B cell (primary cell): ENCODE data around the gene KRTAP10-3. TPM values are rescaled to one million over a fixed set of nuclear protein-coding genes. Genes with fewer than 3 reads are reported as not detected.

Experiments used
- ATAC-seq: fragments of 200-7000 bp; cut with Tn5 transposase; one replicate; pipeline ENCODE4 v1.10.0; 2021; ENCODE audit warnings: low read depth, mild to moderate bottlenecking, moderate number of reproducible peaks, moderate library complexity
- CTCF ChIA-PET: fragments of 350-600 bp; sonication (Branson Sonifier 250); formaldehyde crosslinking; loops from one replicate; lab custom pipeline; 2021; ENCODE audit warnings: antibody characterized with exemption, inconsistent platforms; lab: Charles Lee
- POLR2A ChIA-PET: fragments of 350-600 bp; sonication (Branson Sonifier 250); formaldehyde crosslinking; loops from one replicate; lab custom pipeline; 2021; ENCODE audit warnings: antibody characterized with exemption; lab: Charles Lee
- DNase-seq: peaks from one replicate; pipeline ENCODE4 v3.0.0; 2013
- H2AFZ ChIP-seq: 2 replicates; pipeline ENCODE4 v1.6.1; 2012; ENCODE audit warnings: mild to moderate bottlenecking, low read depth, low read length; ENCODE audit not compliant: insufficient read depth, poor library complexity, severe bottlenecking
- H3K27ac ChIP-seq, 2 donors: 1 replicate in 1 of 2; 2 replicates in 1 of 2; pipeline ENCODE4 v1.5.1; 2012 to 2013; ENCODE audit warnings: low read length in 2 of 2, mild to moderate bottlenecking in 2 of 2, moderate library complexity in 1 of 2
- H3K27me3 ChIP-seq, 4 experiments: fragments of 200-600 bp in 1 of 4; sonication (generic) in 1 of 4; replicated peaks in 1 of 4; 1 replicate in 2 of 4; 2 replicates in 2 of 4; pipeline versions ENCODE4 v1.6.1 to v1.7.0; 2013 to 2016; ENCODE audit warnings: low read length in 3 of 4, mild to moderate bottlenecking in 2 of 4, mixed read lengths in 1 of 4, moderate library complexity in 1 of 4; ENCODE audit not compliant: insufficient read depth in 4 of 4, control insufficient read depth in 3 of 4; ENCODE audit errors: control extremely low read depth in 1 of 4
- H3K36me3 ChIP-seq, 2 experiments: replicated peaks in 1 of 2; 1 replicate in 1 of 2; 2 replicates in 1 of 2; pipeline versions ENCODE4 v1.6.1 to v1.7.1; 2013; ENCODE audit warnings: low read length in 1 of 2; ENCODE audit not compliant: insufficient read depth in 2 of 2, control insufficient read depth in 1 of 2; ENCODE audit errors: control extremely low read depth in 1 of 2, extremely low read depth in 1 of 2
- H3K4me1 ChIP-seq, 2 donors: fragments of 200-600 bp in 1 of 2; sonication (generic) in 1 of 2; 1 replicate in 1 of 2; 2 replicates in 1 of 2; pipeline versions ENCODE4 v1.5.1 to v1.6.1; 2013 to 2017; ENCODE audit warnings: low read length in 2 of 2; ENCODE audit not compliant: control insufficient read depth in 2 of 2, insufficient read depth in 2 of 2
- H3K4me2 ChIP-seq: replicated peaks from 2 replicates; pipeline ENCODE3; 2012; ENCODE audit warnings: mild to moderate bottlenecking, low read depth, low read length; ENCODE audit not compliant: poor library complexity, severe bottlenecking
- H3K4me3 ChIP-seq, 5 experiments: fragments of 200-600 bp in 1 of 5; sonication (generic) in 1 of 5; 1 replicate in 3 of 5; 2 replicates in 2 of 5; pipeline versions ENCODE4 v1.5.1 to v1.7.0; 2011 to 2016; ENCODE audit warnings: low read length in 4 of 5, mild to moderate bottlenecking in 4 of 5, low read depth in 2 of 5, control low read depth in 1 of 5, moderate library complexity in 1 of 5; ENCODE audit not compliant: insufficient read depth in 1 of 5; ENCODE audit errors: control extremely low read depth in 1 of 5, extremely low read depth in 1 of 5
- H3K79me2 ChIP-seq: fragments of 200-600 bp; sonication (generic); one replicate; pipeline ENCODE4 v1.6.0; 2016; ENCODE audit warnings: low read length; ENCODE audit not compliant: control insufficient read depth, insufficient read depth
- H3K9ac ChIP-seq: fragments of 200-600 bp; sonication (generic); 2 replicates; pipeline ENCODE4 v1.6.1; 2017; ENCODE audit warnings: mild to moderate bottlenecking, low read length, moderate library complexity
- H3K9me3 ChIP-seq, 3 donors: one replicate each; pipeline versions ENCODE4 v1.6.1 to v1.7.1; 2013; ENCODE audit warnings: low read length in 2 of 3; ENCODE audit not compliant: control insufficient read depth in 2 of 3, insufficient read depth in 1 of 3; ENCODE audit errors: control extremely low read depth in 1 of 3
- H4K20me1 ChIP-seq: 2 replicates; pipeline ENCODE4 v1.6.0; 2012; ENCODE audit warnings: mild to moderate bottlenecking, low read length; ENCODE audit not compliant: insufficient read depth, control insufficient read depth, poor library complexity, severe bottlenecking
- H3K27ac Mint-ChIP-seq: one replicate; pipeline ENCODE4 v1.8.0; 2021; ENCODE audit warnings: mixed read lengths
- H3K27me3 Mint-ChIP-seq: one replicate; pipeline ENCODE4 v1.8.0; 2021; ENCODE audit warnings: mixed read lengths
- H3K4me1 Mint-ChIP-seq: one replicate; pipeline ENCODE4 v1.8.0; 2021; ENCODE audit warnings: mixed read lengths
- H3K4me3 Mint-ChIP-seq: one replicate; pipeline ENCODE4 v1.8.0; 2021; ENCODE audit warnings: mixed read lengths
- H3K9me3 Mint-ChIP-seq: one replicate; pipeline ENCODE4 v1.8.0; 2022; ENCODE audit warnings: mixed read lengths; ENCODE audit not compliant: insufficient read depth
- EZH2 ChIP-seq: IDR thresholded peaks from 2 replicates; pipeline ENCODE4 v1.6.1; 2012; ENCODE audit warnings: borderline replicate concordance, low read depth, mild to moderate bottlenecking, moderate library complexity, low read length; ENCODE audit not compliant: insufficient read depth, poor library complexity, severe bottlenecking
- WGBS: methylation state at CpG from one replicate; pipeline ENCODE4 v1.1.5; 2013; ENCODE audit warnings: missing lambda C conversion rate; ENCODE audit not compliant: insufficient coverage; 5-methylcytosine and 5-hydroxymethylcytosine counted together
- intact Hi-C: fragments of 100-400 bp; cut with micrococcal nuclease; formaldehyde crosslinking; loops from one replicate; pipeline ENCODE4 v1.10.0; 2022
- polyA plus RNA-seq: library from polyadenylated mRNA; depleted of rRNA; stranded (reverse); fragments of >200 nt; gene quantifications from 2 replicates; pipeline ENCODE4 v1.2.3, GENCODE V29; 2012
- total RNA-seq, 2 donors: library from RNA; stranded (reverse); fragments of 120-200 nt in 1 of 2; gene quantifications; 1 replicate in 1 of 2; 2 replicates in 1 of 2; pipeline versions ENCODE4 v1.2.3 to v1.2.4, GENCODE V29; 2013 to 2022
- TF ChIP-seq, protein P1 (sequence below): fragments of 200-600 bp; IDR thresholded peaks from one replicate; pipeline ENCODE4 v1.8.0; 2022; ENCODE audit warnings: antibody characterized with exemption, mild to moderate bottlenecking

KRTAP10-3 gene
- total and polyA plus RNA-seq, 2 donors (not counting 1 experiment from before 2014, with no cell fraction given) = 0.40 TPM; not detected in 1

DNA sequence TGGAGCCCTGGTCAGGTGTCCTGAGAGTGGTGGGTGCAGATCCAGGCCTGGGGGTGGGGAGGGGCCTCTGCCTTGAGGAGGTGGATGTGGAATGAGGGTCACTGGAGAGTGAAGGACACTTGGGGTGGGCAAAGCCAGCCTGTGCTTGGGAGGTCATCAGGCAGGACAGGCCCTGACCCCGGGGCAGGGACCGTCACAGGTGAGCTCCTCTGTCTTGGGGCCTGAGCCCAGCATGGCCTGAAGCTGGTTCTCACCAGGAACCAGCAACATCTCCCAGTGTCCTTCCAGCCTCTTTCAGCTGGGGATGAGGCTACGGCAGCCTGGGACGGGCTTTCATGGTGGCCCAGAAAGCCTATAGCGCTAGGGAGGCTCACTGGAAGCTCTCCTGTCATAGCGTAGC is 6.5 kb downstream of the KRTAP10-3 start:
- no peak for ATAC-seq
- Mint-ChIP-seq H3K27ac (no peak overlapping the region), H3K9me3 (peaks cover under 1% of the 10 kb centered on the region), H3K4me3 (no peak overlapping the region), H3K4me1 (peaks cover 14% of the 10 kb centered on the region), H3K27me3 (peaks cover 61% of the 10 kb centered on the region)
- Histone ChIP-seq H3K27ac (no peak overlapping the region), H3K4me3 (no peak overlapping the region), H3K4me1 (peaks cover 5 to 14% of the 10 kb centered on the region in 2 donors), H4K20me1 (no peaks in the 10 kb centered on the region), H2AFZ (no peak overlapping the region), H3K4me2 (no peak overlapping the region), H3K27me3 (peaks cover 0 to 25% (median 3%) of the 10 kb centered on the region in 4 experiments), H3K36me3 (no peaks in the 10 kb centered on the region), H3K79me2 (no peaks in the 10 kb centered on the region), H3K9ac (no peak overlapping the region), H3K9me3 (peaks cover 0 to 21% (median 2%) of the 10 kb centered on the region in 3 donors)
- intact Hi-C loops = no loop called here
- ChIA-PET CTCF (no interaction called here), POLR2A (no interaction called here)
- DNase-seq = no peak
- WGBS = 95% methylated on average over 6 of the region's 6 CpGs
- TF ChIP-seq, protein P1, sequence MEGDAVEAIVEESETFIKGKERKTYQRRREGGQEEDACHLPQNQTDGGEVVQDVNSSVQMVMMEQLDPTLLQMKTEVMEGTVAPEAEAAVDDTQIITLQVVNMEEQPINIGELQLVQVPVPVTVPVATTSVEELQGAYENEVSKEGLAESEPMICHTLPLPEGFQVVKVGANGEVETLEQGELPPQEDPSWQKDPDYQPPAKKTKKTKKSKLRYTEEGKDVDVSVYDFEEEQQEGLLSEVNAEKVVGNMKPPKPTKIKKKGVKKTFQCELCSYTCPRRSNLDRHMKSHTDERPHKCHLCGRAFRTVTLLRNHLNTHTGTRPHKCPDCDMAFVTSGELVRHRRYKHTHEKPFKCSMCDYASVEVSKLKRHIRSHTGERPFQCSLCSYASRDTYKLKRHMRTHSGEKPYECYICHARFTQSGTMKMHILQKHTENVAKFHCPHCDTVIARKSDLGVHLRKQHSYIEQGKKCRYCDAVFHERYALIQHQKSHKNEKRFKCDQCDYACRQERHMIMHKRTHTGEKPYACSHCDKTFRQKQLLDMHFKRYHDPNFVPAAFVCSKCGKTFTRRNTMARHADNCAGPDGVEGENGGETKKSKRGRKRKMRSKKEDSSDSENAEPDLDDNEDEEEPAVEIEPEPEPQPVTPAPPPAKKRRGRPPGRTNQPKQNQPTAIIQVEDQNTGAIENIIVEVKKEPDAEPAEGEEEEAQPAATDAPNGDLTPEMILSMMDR = no peak
- no peak for TF ChIP-seq EZH2

DNA sequence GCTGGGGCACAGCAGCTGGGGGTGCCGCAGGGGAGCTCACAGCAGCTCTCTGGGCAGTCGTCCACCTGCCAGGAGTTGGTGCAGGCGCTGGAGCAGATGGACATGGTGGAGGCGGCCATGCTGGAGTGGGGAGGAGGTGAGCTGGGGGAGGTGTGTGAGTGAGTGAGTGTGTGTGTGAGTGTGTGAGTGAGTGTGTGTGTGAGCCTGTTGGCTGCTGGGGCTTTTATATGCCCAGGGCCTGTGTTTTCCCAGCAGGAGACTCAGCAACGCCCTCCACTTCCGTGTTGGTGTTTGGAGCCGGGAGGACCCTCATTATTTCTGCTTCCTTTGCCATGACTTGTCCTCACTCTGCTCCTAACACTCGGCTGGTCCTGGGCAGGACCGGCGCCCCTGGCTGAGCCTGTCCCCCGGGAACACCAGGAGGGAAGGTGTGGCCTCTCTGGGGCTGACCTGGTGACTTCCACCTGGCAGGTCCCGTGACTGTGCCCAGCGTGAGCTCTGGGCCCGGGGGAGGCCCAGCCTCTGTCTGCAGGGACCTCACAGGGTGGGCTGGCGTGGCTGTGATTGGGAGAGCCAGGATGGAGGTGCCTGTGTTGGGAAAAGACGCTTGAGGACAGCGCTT is 7.1 kb downstream of the KRTAP10-3 start, which contains the start of gene KRTAP10-2:
Gene KRTAP10-2 (minus strand): TSS at position 166 of the 622 bp plus-strand sequence. CDS start 47 bp downstream, at position 119.
- DNase-seq (no peak), ATAC-seq (no peak)
- peaks cover 0 to 19% (median 3%) of the 10 kb centered on the region in 4 experiments for H3K27me3 ChIP-seq
- Mint-ChIP-seq H3K4me3 (no peak within 1 kb of the TSS), H3K9me3 (peaks cover 6% of the 10 kb centered on the region), H3K27ac (no peak within 1 kb of the TSS), H3K27me3 (peaks cover 63% of the 10 kb centered on the region), H3K4me1 (peaks cover 8% of the 10 kb centered on the region)
- ChIA-PET CTCF (interaction anchor here (0.7 kb wide), 1 partner anchor 940 kb away, joined by 3 read pairs; no protein-coding TSS in a partner anchor), POLR2A (no interaction called here)
- TF ChIP-seq EZH2 = no peak
- TF ChIP-seq, protein P1 = no peak
- intact Hi-C loops = no loop called here
- peaks cover 0 to 23% (median 9%) of the 10 kb centered on the region in 3 donors for H3K9me3 ChIP-seq
- H3K36me3 ChIP-seq = no peaks in the 10 kb centered on the region
- H4K20me1 ChIP-seq = no peaks in the 10 kb centered on the region
- H3K79me2 ChIP-seq = no peaks in the 10 kb centered on the region
- no peak within 1 kb of the TSS for H3K27ac ChIP-seq
- H3K4me1 ChIP-seq = peaks cover 5 to 8% of the 10 kb centered on the region in 2 donors
- no peak within 1 kb of the TSS for H3K4me2 ChIP-seq
- WGBS = 80% methylated on average over 16 of the region's 17 CpGs
- H3K4me3 ChIP-seq = no peak within 1 kb of the TSS
- H3K9ac ChIP-seq = no peak within 1 kb of the TSS
- no peak within 1 kb of the TSS for H2AFZ ChIP-seq
